Lung (tissue), 12 donors: Measurements from ENCODE around the gene WWC2. TPM values are rescaled to one million over a fixed set of nuclear protein-coding genes. Genes with fewer than 3 reads are reported as not detected.

ENCODE experiments used
- ATAC-seq: fragments of 200-7000 bp; cut with Tn5 transposase; one replicate; pipeline ENCODE4 v1.9.1; 2020; ENCODE audit warnings: moderate number of reproducible peaks; ENCODE audit not compliant: insufficient read depth, low FRiP score
- DNase-seq, 3 donors: peaks; one replicate each; pipeline ENCODE4 v3.0.0-alpha.2; 2013 to 2017
- H3K27ac ChIP-seq, 2 donors: one replicate each; pipeline ENCODE4 v1.5.1; 2013; ENCODE audit warnings: mild to moderate bottlenecking in 2 of 2, moderate library complexity in 2 of 2, control low read depth in 1 of 2, inconsistent platforms in 1 of 2, low read depth in 1 of 2, low read length in 1 of 2
- H3K27me3 ChIP-seq, 3 donors: one replicate each; pipeline ENCODE4 v1.5.1; 2013; ENCODE audit warnings: low read length in 2 of 3; ENCODE audit not compliant: control insufficient read depth in 3 of 3, insufficient read depth in 3 of 3
- H3K36me3 ChIP-seq, 4 donors: one replicate each; pipeline ENCODE4 v1.5.1; 2013; ENCODE audit warnings: low read length in 4 of 4, mild to moderate bottlenecking in 1 of 4, moderate library complexity in 1 of 4; ENCODE audit not compliant: control insufficient read depth in 4 of 4, insufficient read depth in 4 of 4
- H3K4me1 ChIP-seq, 5 donors: one replicate each; pipeline ENCODE4 v1.5.1; 2013; ENCODE audit warnings: low read length in 5 of 5, mild to moderate bottlenecking in 2 of 5, moderate library complexity in 1 of 5; ENCODE audit not compliant: control insufficient read depth in 5 of 5, insufficient read depth in 5 of 5
- H3K4me3 ChIP-seq: one replicate; pipeline ENCODE4 v1.5.1; 2013; ENCODE audit warnings: mild to moderate bottlenecking, control low read depth, moderate library complexity
- H3K9ac ChIP-seq, 2 donors: one replicate each; pipeline ENCODE4 v1.5.1; 2013; ENCODE audit warnings: low read length in 2 of 2, control low read depth in 1 of 2; ENCODE audit not compliant: insufficient read depth in 1 of 2
- H3K9me3 ChIP-seq, 4 donors: one replicate each; pipeline ENCODE4 v1.5.1; 2013; ENCODE audit warnings: low read length in 3 of 4, mild to moderate bottlenecking in 1 of 4, moderate library complexity in 1 of 4; ENCODE audit not compliant: control insufficient read depth in 4 of 4, insufficient read depth in 3 of 4
- WGBS, 2 donors: extraction: QIAGEN DNeasy Blood & Tissue Kit; methylation state at CpG; one replicate each; pipeline ENCODE4 v1.1.7; 2013; 5-methylcytosine and 5-hydroxymethylcytosine counted together
- polyA plus RNA-seq, 2 donors: library from polyadenylated mRNA; stranded (reverse); fragments of 200-250 nt; gene quantifications; one replicate each; pipeline ENCODE4 v1.2.1, GENCODE V29; 2013
- total RNA-seq, 2 donors: library from RNA; depleted of rRNA in 1 of 2; stranded (reverse); fragments of >200 nt in 1 of 2; gene quantifications; one replicate each; pipeline ENCODE4 v1.2.1, GENCODE V29; 2014 to 2021
- TF ChIP-seq, protein P1 (sequence below): IDR thresholded peaks from 2 replicates; pipeline ENCODE4 v1.5.1; 2012; ENCODE audit warnings: mild to moderate bottlenecking; ENCODE audit errors: control extremely low read depth, extremely low read depth
- donor health status: control.
- donor health status: control.
- donor health status: Bipolar disorder and iron deficiency.
- donor health status: healthy.
- donor health status: DM: yes; HTN: yes; CAD: no.

WWC2 gene
- total and polyA plus RNA-seq, 4 donors: 15.6 to 124 (median 45.2) TPM

- no peak overlapping the region for H3K9ac ChIP-seq
- TF ChIP-seq, protein P1, sequence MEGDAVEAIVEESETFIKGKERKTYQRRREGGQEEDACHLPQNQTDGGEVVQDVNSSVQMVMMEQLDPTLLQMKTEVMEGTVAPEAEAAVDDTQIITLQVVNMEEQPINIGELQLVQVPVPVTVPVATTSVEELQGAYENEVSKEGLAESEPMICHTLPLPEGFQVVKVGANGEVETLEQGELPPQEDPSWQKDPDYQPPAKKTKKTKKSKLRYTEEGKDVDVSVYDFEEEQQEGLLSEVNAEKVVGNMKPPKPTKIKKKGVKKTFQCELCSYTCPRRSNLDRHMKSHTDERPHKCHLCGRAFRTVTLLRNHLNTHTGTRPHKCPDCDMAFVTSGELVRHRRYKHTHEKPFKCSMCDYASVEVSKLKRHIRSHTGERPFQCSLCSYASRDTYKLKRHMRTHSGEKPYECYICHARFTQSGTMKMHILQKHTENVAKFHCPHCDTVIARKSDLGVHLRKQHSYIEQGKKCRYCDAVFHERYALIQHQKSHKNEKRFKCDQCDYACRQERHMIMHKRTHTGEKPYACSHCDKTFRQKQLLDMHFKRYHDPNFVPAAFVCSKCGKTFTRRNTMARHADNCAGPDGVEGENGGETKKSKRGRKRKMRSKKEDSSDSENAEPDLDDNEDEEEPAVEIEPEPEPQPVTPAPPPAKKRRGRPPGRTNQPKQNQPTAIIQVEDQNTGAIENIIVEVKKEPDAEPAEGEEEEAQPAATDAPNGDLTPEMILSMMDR: no peak
- DNase-seq: no peak
- ATAC-seq: no peak
- H3K27ac ChIP-seq: no peak overlapping the region
- no peaks in the 10 kb centered on the region for H3K9me3 ChIP-seq
- 65 to 70% methylated on average over 4 of the region's 4 CpGs for WGBS, 2 donors
- no peak overlapping the region for H3K4me3 ChIP-seq
- no peaks in the 10 kb centered on the region for H3K27me3 ChIP-seq
- H3K4me1 ChIP-seq: peaks cover 0 to 8% (median 1%) of the 10 kb centered on the region in 5 donors
- H3K36me3 ChIP-seq: peaks cover 0 to 20% (median 3%) of the 10 kb centered on the region in 4 donors
Measured at GRCh38 chr4:183303301-183303700, 204.2 kb downstream of the WWC2 start.

- no peak for ATAC-seq
Measured at GRCh38 chr4:183304067-183304466, 205.0 kb downstream of the WWC2 start.

DNA sequence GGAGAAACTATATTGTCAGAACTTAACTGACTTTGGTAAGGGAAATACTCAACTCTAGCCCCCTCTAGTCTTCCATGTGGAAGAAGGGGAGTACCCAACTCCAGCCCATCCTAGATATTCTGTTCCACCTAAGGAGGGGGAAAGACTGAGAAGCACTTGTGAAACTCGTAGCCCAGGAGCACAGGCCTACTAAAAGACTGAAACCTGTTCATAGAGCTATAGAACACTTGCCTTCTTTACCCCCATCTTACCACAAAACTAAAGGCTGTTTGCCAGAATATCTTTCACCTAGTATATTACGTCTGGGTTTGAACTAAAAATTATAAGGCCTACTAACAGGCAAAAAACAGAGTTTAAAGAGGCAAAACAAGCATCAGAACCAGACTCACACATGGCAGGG is 205.5 kb downstream of the WWC2 start:
- 91 to 92% methylated on average over 2 of the region's 2 CpGs for WGBS, 2 donors
- no peak for ATAC-seq

More at GRCh38 chr4:183304067-183304466, 205.0 kb downstream of the WWC2 start:
- no peaks in the 10 kb centered on the region for H3K9me3 ChIP-seq
- TF ChIP-seq, protein P1: no peak
- H3K36me3 ChIP-seq: peaks cover 0 to 20% (median 3%) of the 10 kb centered on the region in 4 donors
- H3K9ac ChIP-seq: no peak overlapping the region
- no peaks in the 10 kb centered on the region for H3K27me3 ChIP-seq
- no peak overlapping the region for H3K27ac ChIP-seq
- no peak overlapping the region for H3K4me3 ChIP-seq
- WGBS, 2 donors: 98 to 99% methylated on average over 4 of the region's 4 CpGs
- H3K4me1 ChIP-seq: peaks cover 0 to 8% (median 1%) of the 10 kb centered on the region in 5 donors
- DNase-seq: no peak

More for the DNA sequence above, 205.5 kb downstream of the WWC2 start:
- H3K36me3 ChIP-seq: peaks cover 0 to 15% (median 3%) of the 10 kb centered on the region in 4 donors
- no peaks in the 10 kb centered on the region for H3K9me3 ChIP-seq
- no peak overlapping the region for H3K9ac ChIP-seq
- TF ChIP-seq, protein P1: no peak
- H3K4me1 ChIP-seq: peaks cover 0 to 8% (median under 1%) of the 10 kb centered on the region in 5 donors
- no peak for DNase-seq
- no peaks in the 10 kb centered on the region for H3K27me3 ChIP-seq
- no peak overlapping the region for H3K4me3 ChIP-seq
- no peak overlapping the region for H3K27ac ChIP-seq
